Psoas muscle (tissue), 8 donors: Measurements from ENCODE around the gene CNMD. TPM values are rescaled to one million over a fixed set of nuclear protein-coding genes. Genes with fewer than 3 reads are reported as not detected.

ENCODE experiments used
- ATAC-seq, 4 donors: fragments of 200-7000 bp; cut with Tn5 transposase; one replicate each; pipeline ENCODE4 v1.9.1; 2020; ENCODE audit warnings: moderate library complexity in 3 of 4, mild to moderate bottlenecking in 2 of 4
- DNase-seq, 2 donors: peaks; one replicate each; pipeline ENCODE4 v3.0.0-alpha.2; 2020
- H3K27ac ChIP-seq: fragments of 200-600 bp; one replicate; pipeline ENCODE4 v1.8.0; 2022
- H3K27me3 ChIP-seq, 3 donors: fragments of 200-600 bp in 1 of 3; one replicate each; pipeline versions ENCODE4 v1.6.1 to v1.8.0; 2013 to 2022; ENCODE audit warnings: low read length in 2 of 3, mild to moderate bottlenecking in 2 of 3, moderate library complexity in 1 of 3; ENCODE audit not compliant: insufficient read depth in 3 of 3
- H3K36me3 ChIP-seq, 2 donors: fragments of 200-600 bp in 1 of 2; one replicate each; pipeline versions ENCODE4 v1.6.1 to v1.8.0; 2013 to 2022; ENCODE audit warnings: low read depth in 1 of 2, mild to moderate bottlenecking in 1 of 2, moderate library complexity in 1 of 2; ENCODE audit not compliant: insufficient read depth in 1 of 2
- H3K4me1 ChIP-seq: fragments of 200-600 bp; one replicate; pipeline ENCODE4 v1.8.0; 2022
- H3K4me3 ChIP-seq: fragments of 200-600 bp; one replicate; pipeline ENCODE4 v1.8.0; 2022; ENCODE audit warnings: mild to moderate bottlenecking
- H3K9me3 ChIP-seq: fragments of 200-600 bp; one replicate; pipeline ENCODE4 v1.8.0; 2022
- CTCF ChIP-seq: fragments of 200-600 bp; IDR thresholded peaks from one replicate; pipeline ENCODE4 v1.8.0; 2022; ENCODE audit warnings: antibody characterized with exemption
- WGBS, 3 donors: extraction: QIAGEN DNeasy Blood & Tissue Kit; methylation state at CpG; one replicate each; pipeline versions ENCODE4 v1.1.6 to v1.1.7; 2013; 5-methylcytosine and 5-hydroxymethylcytosine counted together
- intact Hi-C, 2 donors: fragments of 100-400 bp; cut with DNase I; formaldehyde crosslinking; loops; one replicate each; pipeline versions ENCODE4 v1.11.0 to v1.14.2; 2022
- polyA plus RNA-seq, 3 donors: library from polyadenylated mRNA; stranded (reverse); fragments of 200-250 nt; gene quantifications; one replicate each; pipeline ENCODE4 v1.2.3, GENCODE V29; 2013
- total RNA-seq, 4 donors: library from RNA; stranded (reverse); fragmentation: NEBNext Ultra II Directional in 2 of 4; extraction: Animal tissue kit (Norgen Biotek cat#: 25700) in 2 of 4; gene quantifications; one replicate each; pipeline versions ENCODE4 v1.2.1 to v1.2.4, GENCODE V29; 2021 to 2023
- donor health status: healthy with polysubstance abuse.
- donor health status: DM: no; HTN: no; CAD: no; lungs with moderate emphysema.
- donor health status: Bipolar disorder and iron deficiency.
- donor health status: healthy.
- donor health status: DM: yes; HTN: yes; CAD: no.
- donor health status: DM: no; HTN: no; CAD: no.
- donor health status: DM: no; HTN: no; CAD: no.
- donor health status: DM: yes; HTN: yes; CAD: no.

CNMD gene
- total and polyA plus RNA-seq, 7 donors, result not detected

GRCh38 chr13:52784591-52785340, 45.1 kb upstream of the CNMD start:
- Histone ChIP-seq H3K27me3 (peaks cover 0 to 4% (median 0%) of the 10 kb centered on the region in 3 donors), H3K4me1 (no peaks in the 10 kb centered on the region), H3K27ac (no peak overlapping the region), H3K4me3 (no peak overlapping the region), H3K36me3 (no peaks in the 10 kb centered on the region), H3K9me3 (no peaks in the 10 kb centered on the region)
- WGBS, 3 donors, result 74 to 86% (median 81%) methylated on average over 6 of the region's 6 CpGs
- intact Hi-C loops, result no loop called here
- ATAC-seq, result no peak
- no peak for TF ChIP-seq CTCF
- DNase-seq, result no peak

GRCh38 chr13:52783943-52784342, 44.3 kb upstream of the CNMD start:
- no peak for TF ChIP-seq CTCF
- intact Hi-C loops, result no loop called here
- no peak overlapping the region for H3K4me3 ChIP-seq
- no peak overlapping the region for H3K27ac ChIP-seq
- H3K36me3 ChIP-seq, result no peaks in the 10 kb centered on the region
- H3K4me1 ChIP-seq, result no peaks in the 10 kb centered on the region
- DNase-seq (no peak), ATAC-seq (no peak)
- H3K9me3 ChIP-seq, result no peaks in the 10 kb centered on the region
- peaks cover 0 to 4% (median 0%) of the 10 kb centered on the region in 3 donors for H3K27me3 ChIP-seq

GRCh38 chr13:52782471-52783448, 43.1 kb upstream of the CNMD start:
- ATAC-seq, result no peak

DNA sequence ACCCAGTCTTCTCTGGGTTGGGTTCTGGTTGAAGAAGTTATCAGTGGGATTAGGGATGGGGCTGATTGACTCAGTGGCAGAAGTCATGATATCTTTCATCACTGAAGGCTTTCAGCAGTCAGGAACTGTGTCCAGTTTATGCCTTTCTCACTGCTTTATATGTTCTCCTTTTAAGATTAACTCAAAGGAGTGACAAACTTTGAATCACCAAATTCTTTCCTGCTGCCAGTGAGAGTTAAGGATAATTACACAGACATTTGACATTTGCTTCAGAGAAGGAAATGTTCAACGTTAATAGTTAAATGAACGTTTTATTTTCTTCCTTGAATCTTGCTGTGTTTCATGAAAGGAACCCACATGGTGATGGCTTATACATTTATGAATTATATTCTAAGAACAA, 41.0 kb upstream of the CNMD start:
- Histone ChIP-seq H3K36me3 (no peaks in the 10 kb centered on the region), H3K9me3 (no peaks in the 10 kb centered on the region), H3K4me3 (no peak overlapping the region), H3K27ac (no peak overlapping the region), H3K4me1 (no peaks in the 10 kb centered on the region), H3K27me3 (no peaks in the 10 kb centered on the region)
- WGBS, 3 donors, result 14 to 18% (median 16%) methylated on average over 2 of the region's 2 CpGs
- ATAC-seq (no peak), DNase-seq (no peak)
- intact Hi-C loops, result no loop called here
- no peak for TF ChIP-seq CTCF

More at GRCh38 chr13:52782471-52783448, 43.1 kb upstream of the CNMD start:
- TF ChIP-seq CTCF, result no peak
- H3K4me3 ChIP-seq, result no peak overlapping the region
- no peak for DNase-seq
- no peaks in the 10 kb centered on the region for H3K9me3 ChIP-seq
- no peaks in the 10 kb centered on the region for H3K36me3 ChIP-seq
- 18 to 35% (median 20%) methylated on average over 9 of the region's 9 CpGs for WGBS, 3 donors
- peaks cover 0 to 4% (median 0%) of the 10 kb centered on the region in 3 donors for H3K27me3 ChIP-seq
- no peaks in the 10 kb centered on the region for H3K4me1 ChIP-seq
- no peak overlapping the region for H3K27ac ChIP-seq
- intact Hi-C loops, result no loop called here
